Lung (tissue), 12 donors: Measurements from ENCODE around the gene TMEM132C. TPM values are rescaled to one million over a fixed set of nuclear protein-coding genes. Genes with fewer than 3 reads are reported as not detected.
A peak's percentile ranks its signal among the peaks of the same experiment; 100 is the strongest.

ENCODE experiments used
- ATAC-seq: fragments of 200-7000 bp; cut with Tn5 transposase; one replicate; pipeline ENCODE4 v1.9.1; 2020; ENCODE audit warnings: moderate number of reproducible peaks; ENCODE audit not compliant: insufficient read depth, low FRiP score
- DNase-seq, 3 donors: peaks; one replicate each; pipeline ENCODE4 v3.0.0-alpha.2; 2013 to 2017
- H3K27ac ChIP-seq, 2 donors: one replicate each; pipeline ENCODE4 v1.5.1; 2013; ENCODE audit warnings: mild to moderate bottlenecking in 2 of 2, moderate library complexity in 2 of 2, control low read depth in 1 of 2, inconsistent platforms in 1 of 2, low read depth in 1 of 2, low read length in 1 of 2
- H3K27me3 ChIP-seq, 3 donors: one replicate each; pipeline ENCODE4 v1.5.1; 2013; ENCODE audit warnings: low read length in 2 of 3; ENCODE audit not compliant: control insufficient read depth in 3 of 3, insufficient read depth in 3 of 3
- H3K36me3 ChIP-seq, 4 donors: one replicate each; pipeline ENCODE4 v1.5.1; 2013; ENCODE audit warnings: low read length in 4 of 4, mild to moderate bottlenecking in 1 of 4, moderate library complexity in 1 of 4; ENCODE audit not compliant: control insufficient read depth in 4 of 4, insufficient read depth in 4 of 4
- H3K4me1 ChIP-seq, 5 donors: one replicate each; pipeline ENCODE4 v1.5.1; 2013; ENCODE audit warnings: low read length in 5 of 5, mild to moderate bottlenecking in 2 of 5, moderate library complexity in 1 of 5; ENCODE audit not compliant: control insufficient read depth in 5 of 5, insufficient read depth in 5 of 5
- H3K4me3 ChIP-seq: one replicate; pipeline ENCODE4 v1.5.1; 2013; ENCODE audit warnings: mild to moderate bottlenecking, control low read depth, moderate library complexity
- H3K9ac ChIP-seq, 2 donors: one replicate each; pipeline ENCODE4 v1.5.1; 2013; ENCODE audit warnings: low read length in 2 of 2, control low read depth in 1 of 2; ENCODE audit not compliant: insufficient read depth in 1 of 2
- H3K9me3 ChIP-seq, 4 donors: one replicate each; pipeline ENCODE4 v1.5.1; 2013; ENCODE audit warnings: low read length in 3 of 4, mild to moderate bottlenecking in 1 of 4, moderate library complexity in 1 of 4; ENCODE audit not compliant: control insufficient read depth in 4 of 4, insufficient read depth in 3 of 4
- CTCF ChIP-seq: IDR thresholded peaks from 2 replicates; pipeline ENCODE4 v1.5.1; 2012; ENCODE audit warnings: mild to moderate bottlenecking; ENCODE audit errors: control extremely low read depth, extremely low read depth
- WGBS, 2 donors: extraction: QIAGEN DNeasy Blood & Tissue Kit; methylation state at CpG; one replicate each; pipeline ENCODE4 v1.1.7; 2013; 5-methylcytosine and 5-hydroxymethylcytosine counted together
- polyA plus RNA-seq, 2 donors: library from polyadenylated mRNA; stranded (reverse); fragments of 200-250 nt; gene quantifications; one replicate each; pipeline ENCODE4 v1.2.1, GENCODE V29; 2013
- total RNA-seq, 2 donors: library from RNA; depleted of rRNA in 1 of 2; stranded (reverse); fragments of >200 nt in 1 of 2; gene quantifications; one replicate each; pipeline ENCODE4 v1.2.1, GENCODE V29; 2014 to 2021
- donor health status: control.
- donor health status: control.
- donor health status: Bipolar disorder and iron deficiency.
- donor health status: healthy.
- donor health status: DM: yes; HTN: yes; CAD: no.

The TMEM132C gene
- total and polyA plus RNA-seq, 4 donors, result 0.35 to 16.5 (median 0.77) TPM

- 62 to 67% methylated on average over 6 of the region's 6 CpGs for WGBS, 2 donors
- no peak overlapping the region for H3K9ac ChIP-seq
- DNase-seq (peak; percentile 19 to 41 (median 29)), ATAC-seq (no peak)
- H3K27ac ChIP-seq, result no peak overlapping the region
- H3K9me3 ChIP-seq, result peaks cover 0 to 1% (median 0%) of the 10 kb centered on the region in 4 donors
- H3K4me3 ChIP-seq, result no peak overlapping the region
- H3K36me3 ChIP-seq, result peaks cover 0 to 5% (median 0%) of the 10 kb centered on the region in 4 donors
- H3K4me1 ChIP-seq, result peaks cover 0 to 6% (median 0%) of the 10 kb centered on the region in 5 donors
- TF ChIP-seq CTCF, result no peak
- H3K27me3 ChIP-seq, result no peaks in the 10 kb centered on the region
Measured at GRCh38 chr12:128543460-128543859, 276.5 kb downstream of the TMEM132C start.

GRCh38 chr12:128543971-128544370, 277.0 kb downstream of the TMEM132C start:
- WGBS, 2 donors, result 89 to 90% methylated on average over 25 of the region's 25 CpGs
- Histone ChIP-seq H3K27me3 (no peaks in the 10 kb centered on the region), H3K36me3 (peaks cover 0 to 5% (median 0%) of the 10 kb centered on the region in 4 donors), H3K4me3 (no peak overlapping the region), H3K9ac (no peak overlapping the region), H3K27ac (no peak overlapping the region), H3K9me3 (peaks cover 0 to 1% (median 0%) of the 10 kb centered on the region in 4 donors), H3K4me1 (peaks cover 0 to 11% (median 3%) of the 10 kb centered on the region in 5 donors)
- ATAC-seq (no peak), DNase-seq (no peak)
- TF ChIP-seq CTCF, result no peak

DNA sequence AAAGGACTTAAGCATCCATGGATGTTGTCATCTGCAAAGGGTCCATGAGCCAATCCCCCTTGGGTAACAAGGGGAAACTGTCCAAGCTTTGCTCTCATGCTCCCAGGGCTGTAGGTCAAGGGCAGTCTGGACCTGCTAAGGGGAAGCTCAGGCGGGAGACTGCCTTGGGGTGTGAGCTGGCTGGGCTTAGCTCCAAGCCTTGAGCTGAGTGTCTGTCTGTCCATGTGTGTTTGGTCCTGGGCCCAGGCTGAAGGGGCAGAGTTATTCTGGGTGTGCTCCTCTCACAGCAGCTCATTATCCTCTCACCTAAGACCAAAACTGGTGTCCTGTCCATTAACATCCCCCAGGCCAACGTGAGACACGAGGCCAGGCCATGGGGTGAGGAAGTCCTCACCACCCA, 282.0 kb downstream of the TMEM132C start:
- Histone ChIP-seq H3K27ac (no peak overlapping the region), H3K9ac (no peak overlapping the region), H3K27me3 (no peaks in the 10 kb centered on the region), H3K36me3 (peaks cover 0 to 5% (median 0%) of the 10 kb centered on the region in 4 donors), H3K4me3 (no peak overlapping the region), H3K4me1 (peaks cover 0 to 23% (median 6%) of the 10 kb centered on the region in 5 donors), H3K9me3 (no peaks in the 10 kb centered on the region)
- no peak for TF ChIP-seq CTCF
- DNase-seq (peak; percentile 22 to 49 (median 28)), ATAC-seq (no peak)
- 60 to 77% methylated on average over 3 of the region's 3 CpGs for WGBS, 2 donors
